Measurements from ENCODE around the gene PAQR7. TPM values are rescaled to one million over a fixed set of nuclear protein-coding genes. Genes with fewer than 3 reads are reported as not detected.

The PAQR7 gene
- total RNA-seq, 6 experiments from 2014 or later, result 16.0 to 19.5 (median 17.9) TPM

DNA sequence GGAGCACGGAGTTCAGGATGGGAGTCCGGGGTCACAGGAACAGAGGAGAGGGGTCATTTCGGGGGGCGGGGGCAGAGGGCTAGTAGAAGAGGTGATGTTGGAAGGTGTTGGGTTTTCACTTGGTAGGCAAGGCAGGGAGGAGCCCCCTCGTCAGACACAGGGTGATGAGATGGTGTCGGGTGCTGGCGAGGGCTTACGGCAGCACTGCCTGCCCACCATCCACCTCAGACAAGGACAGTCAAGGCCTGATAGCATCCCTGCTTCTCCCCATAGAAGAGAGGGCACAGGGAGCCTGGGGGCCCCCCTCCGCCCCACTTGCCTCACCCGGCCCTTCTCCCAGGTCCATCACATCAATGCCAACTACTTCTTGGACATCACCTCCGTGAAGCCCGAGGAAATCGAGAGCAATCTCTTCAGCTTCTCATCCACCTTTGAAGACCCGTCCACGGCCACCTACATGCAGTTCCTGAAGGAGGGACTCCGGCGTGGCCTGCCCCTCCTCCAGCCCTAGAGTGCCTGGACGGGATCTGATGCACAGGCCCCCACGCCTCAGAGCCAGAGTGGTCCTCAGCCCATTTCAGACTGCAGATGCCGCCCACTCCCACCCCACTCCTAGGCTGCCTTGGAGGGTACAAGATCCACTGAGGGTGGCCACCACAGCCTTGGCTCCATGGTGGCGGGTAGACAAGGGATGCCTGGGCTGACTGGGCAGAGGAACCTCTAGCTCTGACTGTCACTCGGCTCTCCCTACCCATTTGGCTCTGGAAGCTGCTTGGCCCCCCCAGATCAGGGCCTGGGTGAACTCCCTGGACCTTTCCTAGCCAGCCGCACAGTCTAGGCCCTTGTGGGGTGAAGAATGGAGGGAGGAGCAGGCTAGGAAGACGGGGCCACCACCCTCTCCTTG lies 60.0 kb downstream of the PAQR7 start:
- no peak for DNase-seq
- peaks cover 22% of the 10 kb centered on the region for H3K4me1 Mint-ChIP-seq (ENCODE audit: low read depth)
- peaks cover 4% of the 10 kb centered on the region for H3K27me3 Mint-ChIP-seq (ENCODE audit: insufficient read depth)
- no peaks in the 10 kb centered on the region for H3K36me3 Mint-ChIP-seq (ENCODE audit: low read depth)
- H3K9me3 Mint-ChIP-seq, result no peaks in the 10 kb centered on the region
- no peak overlapping the region for H3K27ac Mint-ChIP-seq
- TF ChIP-seq, protein P1, sequence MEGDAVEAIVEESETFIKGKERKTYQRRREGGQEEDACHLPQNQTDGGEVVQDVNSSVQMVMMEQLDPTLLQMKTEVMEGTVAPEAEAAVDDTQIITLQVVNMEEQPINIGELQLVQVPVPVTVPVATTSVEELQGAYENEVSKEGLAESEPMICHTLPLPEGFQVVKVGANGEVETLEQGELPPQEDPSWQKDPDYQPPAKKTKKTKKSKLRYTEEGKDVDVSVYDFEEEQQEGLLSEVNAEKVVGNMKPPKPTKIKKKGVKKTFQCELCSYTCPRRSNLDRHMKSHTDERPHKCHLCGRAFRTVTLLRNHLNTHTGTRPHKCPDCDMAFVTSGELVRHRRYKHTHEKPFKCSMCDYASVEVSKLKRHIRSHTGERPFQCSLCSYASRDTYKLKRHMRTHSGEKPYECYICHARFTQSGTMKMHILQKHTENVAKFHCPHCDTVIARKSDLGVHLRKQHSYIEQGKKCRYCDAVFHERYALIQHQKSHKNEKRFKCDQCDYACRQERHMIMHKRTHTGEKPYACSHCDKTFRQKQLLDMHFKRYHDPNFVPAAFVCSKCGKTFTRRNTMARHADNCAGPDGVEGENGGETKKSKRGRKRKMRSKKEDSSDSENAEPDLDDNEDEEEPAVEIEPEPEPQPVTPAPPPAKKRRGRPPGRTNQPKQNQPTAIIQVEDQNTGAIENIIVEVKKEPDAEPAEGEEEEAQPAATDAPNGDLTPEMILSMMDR (IDR thresholded peaks at IDR 0.05), result no peak
- H3K4me3 Mint-ChIP-seq, result no peak overlapping the region

DNA sequence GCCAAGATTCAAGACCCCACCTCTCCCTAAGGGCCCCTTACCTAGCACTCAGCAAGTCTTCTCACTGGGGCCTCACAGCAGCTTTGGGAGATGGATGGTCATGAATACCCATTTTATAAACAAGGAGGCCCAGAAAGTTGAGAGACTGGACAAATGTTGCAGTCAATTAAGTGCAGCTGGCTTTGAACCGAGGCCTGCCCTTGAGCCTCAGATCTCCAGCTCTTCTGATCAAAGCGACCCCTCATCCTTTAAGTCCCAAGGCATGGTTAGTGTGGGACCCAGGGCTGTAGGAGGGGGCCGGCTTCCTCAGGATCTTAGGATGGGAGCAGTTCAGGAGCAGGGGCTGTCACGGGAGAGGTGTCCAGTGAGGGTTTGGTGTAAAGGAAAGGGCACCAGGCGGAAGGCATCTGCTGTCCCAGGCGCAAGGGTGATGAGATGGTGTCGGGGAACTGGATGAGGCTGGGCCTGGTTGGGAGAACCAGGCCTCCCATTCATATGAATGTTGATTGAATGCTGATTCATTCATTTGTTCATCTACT lies 60.9 kb downstream of the PAQR7 start:
- no peak for DNase-seq
- Mint-ChIP-seq H3K27ac (no peak overlapping the region), H3K4me1 (ENCODE audit: low read depth) (peaks cover 22% of the 10 kb centered on the region), H3K36me3 (ENCODE audit: low read depth) (no peaks in the 10 kb centered on the region), H3K4me3 (no peak overlapping the region), H3K27me3 (ENCODE audit: insufficient read depth) (peaks cover 4% of the 10 kb centered on the region), H3K9me3 (no peaks in the 10 kb centered on the region)
- TF ChIP-seq, protein P1 (IDR thresholded peaks at IDR 0.05), result no peak

DNA sequence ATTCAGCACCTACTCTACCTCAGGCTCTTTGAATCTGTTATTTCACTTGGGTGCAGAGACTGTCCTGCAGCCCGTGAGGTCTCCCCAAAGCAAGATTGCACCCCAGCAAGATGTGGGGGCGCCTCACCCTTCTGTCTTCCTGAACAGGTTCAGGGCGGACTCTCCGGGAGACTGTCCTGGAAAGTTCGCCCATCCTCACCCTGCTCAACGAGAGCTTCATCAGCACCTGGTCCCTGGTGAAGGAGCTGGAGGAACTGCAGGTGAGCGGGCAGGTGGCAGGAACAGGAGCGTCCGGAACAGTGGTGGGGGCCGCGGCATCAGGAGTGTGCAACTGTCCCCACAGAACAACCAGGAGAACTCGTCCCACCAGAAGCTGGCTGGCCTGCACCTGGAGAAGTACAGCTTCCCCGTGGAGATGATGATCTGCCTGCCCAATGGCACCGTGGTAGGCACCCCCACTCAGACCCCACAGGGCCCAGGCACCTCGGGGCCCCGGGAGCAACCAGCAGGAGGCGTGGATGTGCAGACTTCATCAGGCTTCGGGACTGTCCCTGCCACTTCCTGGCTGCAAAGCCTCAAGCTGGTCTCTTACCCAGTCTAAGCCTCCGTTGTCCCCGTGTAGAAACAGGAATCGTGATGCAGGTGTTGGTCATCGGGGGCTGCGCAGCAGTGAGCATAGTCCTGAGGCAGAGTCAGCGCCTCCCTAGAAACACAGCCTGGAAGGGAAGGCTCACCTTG lies 61.6 kb downstream of the PAQR7 start:
- Mint-ChIP-seq H3K4me3 (no peak overlapping the region), H3K4me1 (ENCODE audit: low read depth) (peaks cover 17% of the 10 kb centered on the region), H3K27me3 (ENCODE audit: insufficient read depth) (peaks cover 2% of the 10 kb centered on the region), H3K27ac (no peak overlapping the region), H3K36me3 (ENCODE audit: low read depth) (no peaks in the 10 kb centered on the region), H3K9me3 (no peaks in the 10 kb centered on the region)
- no peak for DNase-seq
- TF ChIP-seq, protein P1 (IDR thresholded peaks at IDR 0.05), result peak; percentile 30; the same call in 1 of the 2 replicates

DNA sequence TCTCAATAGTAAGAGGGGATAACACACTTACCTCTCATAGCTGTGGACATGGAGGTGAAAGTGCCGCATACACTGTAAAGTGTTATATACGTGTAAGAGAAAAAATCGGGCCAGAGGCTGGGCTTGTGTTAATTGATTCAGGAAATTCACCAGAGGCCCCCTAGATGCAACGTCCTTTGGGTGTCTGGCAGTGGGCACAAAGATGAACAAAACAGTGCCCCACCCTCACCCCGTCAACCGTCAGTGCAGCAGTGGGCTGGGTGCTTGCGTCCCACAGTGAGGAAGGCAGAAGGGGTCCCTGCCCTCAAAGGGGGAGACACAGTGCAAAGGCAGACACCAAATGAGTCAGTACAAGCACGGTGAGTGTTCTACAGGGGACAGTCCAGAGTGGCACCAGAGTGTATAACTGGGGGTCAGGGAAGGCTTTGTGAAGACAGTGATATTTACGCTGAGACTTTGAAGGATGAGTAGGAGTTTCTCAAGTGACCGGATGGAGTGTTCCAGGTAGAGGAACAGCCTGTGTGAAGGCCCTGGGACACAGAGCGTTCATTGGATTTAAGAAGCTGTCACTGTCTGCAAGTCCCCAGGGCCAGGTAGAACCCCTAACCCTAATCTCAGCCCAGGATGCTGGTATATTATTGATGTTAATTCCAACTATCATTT lies 62.3 kb downstream of the PAQR7 start:
- TF ChIP-seq, protein P1 (IDR thresholded peaks at IDR 0.05), result no peak
- Mint-ChIP-seq H3K27ac (no peak overlapping the region), H3K36me3 (ENCODE audit: low read depth) (no peaks in the 10 kb centered on the region), H3K4me1 (ENCODE audit: low read depth) (peaks cover 10% of the 10 kb centered on the region), H3K9me3 (no peaks in the 10 kb centered on the region), H3K4me3 (no peak overlapping the region; the same call in 1 of the 2 replicates), H3K27me3 (ENCODE audit: insufficient read depth) (peaks cover 2% of the 10 kb centered on the region)
- DNase-seq, result no peak

Small RNAs within 50 kb of the gene (microRNA-seq; reads per million reads assigned to microRNA genes)
- gene MIR3917, result not detected

Other genes with a start within 250 kb of the PAQR7 start
- 10 to 100 TPM; 48.1 to 64.5 (median 58.8) TPM for gene SELENON, start 75.5 kb downstream of the PAQR7 start, total RNA-seq (2021; fragmentation: NEBNext Ultra II Directional; extraction: Animal tissue kit (Norgen Biotek cat#: 25700))
- gene MTFR1L, start 55.8 kb downstream of the PAQR7 start, total RNA-seq (2021; fragmentation: NEBNext Ultra II Directional; extraction: Animal tissue kit (Norgen Biotek cat#: 25700)), result 10 to 100 TPM; 52.4 to 69.1 (median 59.1) TPM
- 1 to 10 TPM; 2.4 to 3.6 (median 3.2) TPM for gene AUNIP, start 16.3 kb downstream of the PAQR7 start, total RNA-seq (2021; fragmentation: NEBNext Ultra II Directional; extraction: Animal tissue kit (Norgen Biotek cat#: 25700))
- gene STMN1, start 30.7 kb upstream of the PAQR7 start, total RNA-seq (2021; fragmentation: NEBNext Ultra II Directional; extraction: Animal tissue kit (Norgen Biotek cat#: 25700)), result 100 to 1,000 TPM; 201 to 370 (median 342) TPM
- gene PAFAH2, start 122.4 kb upstream of the PAQR7 start, total RNA-seq (2021; fragmentation: NEBNext Ultra II Directional; extraction: Animal tissue kit (Norgen Biotek cat#: 25700)), result 10 to 100 TPM in 3 of 6 experiments, 1 to 10 TPM in 3; 9.4 to 14.0 (median 10.0) TPM
- gene EXTL1, start 146.1 kb upstream of the PAQR7 start, total RNA-seq (2021; fragmentation: NEBNext Ultra II Directional; extraction: Animal tissue kit (Norgen Biotek cat#: 25700)), result 10 to 100 TPM in 3 of 6 experiments, 1 to 10 TPM in 3; 8.1 to 22.9 (median 9.4) TPM
- gene SLC30A2, start 170.4 kb upstream of the PAQR7 start, total RNA-seq (2021; fragmentation: NEBNext Ultra II Directional; extraction: Animal tissue kit (Norgen Biotek cat#: 25700)), result not detected
- not detected for gene TRIM63, start 191.9 kb upstream of the PAQR7 start, total RNA-seq (2021; fragmentation: NEBNext Ultra II Directional; extraction: Animal tissue kit (Norgen Biotek cat#: 25700))
- 1 to 10 TPM; 2.5 to 4.4 (median 3.8) TPM for gene PDIK1L, start 236.1 kb upstream of the PAQR7 start, total RNA-seq (2021; fragmentation: NEBNext Ultra II Directional; extraction: Animal tissue kit (Norgen Biotek cat#: 25700))